Measurements from ENCODE around the gene ARSG. TPM values are rescaled to one million over a fixed set of nuclear protein-coding genes. Genes with fewer than 3 reads are reported as not detected.

Gene ARSG
- total RNA-seq, 2 experiments from 2014 or later, result 26.1 to 53.0 TPM

- H3K27ac ChIP-seq (ENCODE audit: low read depth, low read length, poor library complexity, severe bottlenecking), result peak overlapping the region; percentile 80
- intact Hi-C loops (cut with micrococcal nuclease; ENCODE audit: unreplicated experiment), result loop anchor here (5.0 kb wide), 1 partner anchor 97 kb away; no protein-coding TSS in a partner anchor
- H3K9me2 ChIP-seq (ENCODE audit: insufficient read depth, low read length), result no peaks in the 10 kb centered on the region
- H2AFZ ChIP-seq (ENCODE audit: low read length), result peak overlapping the region; percentile 29
- H3K36me3 ChIP-seq (ENCODE audit: insufficient read depth, low read length), result peaks cover 17% of the 10 kb centered on the region
- TSS peak; percentile 11 for BruUV-seq (replicated peaks)
- POLR2A ChIA-PET, result interaction anchor here (0.8 to 8.8 kb wide), 11 partner anchors 11 to 259 kb away, joined by 3 to 138 read pairs (median 4); partner anchors contain the start of gene WIPI1
- DNase-seq (ENCODE audit: low spot score), result peak; percentile 71
- H3K4me1 ChIP-seq (ENCODE audit: insufficient read depth, low read length, poor library complexity, severe bottlenecking), result peaks cover 70% of the 10 kb centered on the region
- H3K79me2 ChIP-seq (ENCODE audit: insufficient read depth, low read depth, low read length), result no peaks in the 10 kb centered on the region
- H3K4me3 ChIP-seq (ENCODE audit: low read depth, low read length, poor library complexity, severe bottlenecking), result peak overlapping the region; percentile 11
- H3K9me3 ChIP-seq (ENCODE audit: low read length), result no peaks in the 10 kb centered on the region
- CTCF ChIA-PET (ENCODE audit: unreplicated experiment), result interaction anchor here (1.1 kb wide), 1 partner anchor 23 kb away, joined by 3 read pairs; no protein-coding TSS in a partner anchor
- H3K4me2 ChIP-seq (ENCODE audit: low read length), result peak overlapping the region; percentile 62
- TF ChIP-seq EZH2phosphoT487 (IDR thresholded peaks at IDR 0.05; ENCODE audit: borderline replicate concordance, low read depth, low read length) (no peak), CTCF (conservative IDR thresholded peaks at IDR 0.05; ENCODE audit: low read length) (no peak)
- H4K20me1 ChIP-seq (ENCODE audit: insufficient read depth, low read length), result no peaks in the 10 kb centered on the region
These were observed 148.5 kb downstream of the ARSG start for GRCh38 chr17:68439656-68440290.

GRCh38 chr17:68440526-68440925 is 149.2 kb downstream of the ARSG start:
- DNase-seq (ENCODE audit: low spot score), result no peak
- Histone ChIP-seq H3K9me3 (ENCODE audit: low read length) (no peaks in the 10 kb centered on the region), H3K27ac (ENCODE audit: low read depth, low read length, poor library complexity, severe bottlenecking) (peak overlapping the region; percentile 80), H4K20me1 (ENCODE audit: insufficient read depth, low read length) (no peaks in the 10 kb centered on the region), H2AFZ (ENCODE audit: low read length) (peak overlapping the region; percentile 44; the same call in 1 of the 2 replicates), H3K36me3 (ENCODE audit: insufficient read depth, low read length) (peaks cover 12% of the 10 kb centered on the region), H3K9me2 (ENCODE audit: insufficient read depth, low read length) (no peaks in the 10 kb centered on the region), H3K4me3 (ENCODE audit: low read depth, low read length, poor library complexity, severe bottlenecking) (peak overlapping the region; percentile 14), H3K4me1 (ENCODE audit: insufficient read depth, low read length, poor library complexity, severe bottlenecking) (peaks cover 70% of the 10 kb centered on the region), H3K79me2 (ENCODE audit: insufficient read depth, low read depth, low read length) (no peaks in the 10 kb centered on the region), H3K4me2 (ENCODE audit: low read length) (peak overlapping the region; percentile 62)
- ChIA-PET POLR2A (interaction anchor here (0.6 to 8.8 kb wide), 6 partner anchors 13 to 257 kb away, joined by 3 to 138 read pairs (median 4); partner anchors contain the start of gene WIPI1), CTCF (ENCODE audit: unreplicated experiment) (interaction anchor here (1.1 kb wide), 1 partner anchor 22 kb away, joined by 3 read pairs; no protein-coding TSS in a partner anchor)
- no peak for TF ChIP-seq CTCF (conservative IDR thresholded peaks at IDR 0.05; ENCODE audit: low read length)
- no peak for TF ChIP-seq EZH2phosphoT487 (IDR thresholded peaks at IDR 0.05; ENCODE audit: borderline replicate concordance, low read depth, low read length)
- intact Hi-C loops (cut with micrococcal nuclease; ENCODE audit: unreplicated experiment), result no loop called here
- no TSS peak for BruUV-seq (replicated peaks)
